Bronchial smooth muscle cell (primary cell): ENCODE measurements around the gene GRIP1. TPM values are rescaled to one million over a fixed set of nuclear protein-coding genes. Genes with fewer than 3 reads are reported as not detected.

ENCODE experiments used
- total RNA-seq: library from RNA; depleted of rRNA; stranded (reverse); fragments of >200 nt; gene quantifications from 2 replicates; pipeline ENCODE4 v1.2.1, GENCODE V29; 2014

GRIP1 gene, protein sequence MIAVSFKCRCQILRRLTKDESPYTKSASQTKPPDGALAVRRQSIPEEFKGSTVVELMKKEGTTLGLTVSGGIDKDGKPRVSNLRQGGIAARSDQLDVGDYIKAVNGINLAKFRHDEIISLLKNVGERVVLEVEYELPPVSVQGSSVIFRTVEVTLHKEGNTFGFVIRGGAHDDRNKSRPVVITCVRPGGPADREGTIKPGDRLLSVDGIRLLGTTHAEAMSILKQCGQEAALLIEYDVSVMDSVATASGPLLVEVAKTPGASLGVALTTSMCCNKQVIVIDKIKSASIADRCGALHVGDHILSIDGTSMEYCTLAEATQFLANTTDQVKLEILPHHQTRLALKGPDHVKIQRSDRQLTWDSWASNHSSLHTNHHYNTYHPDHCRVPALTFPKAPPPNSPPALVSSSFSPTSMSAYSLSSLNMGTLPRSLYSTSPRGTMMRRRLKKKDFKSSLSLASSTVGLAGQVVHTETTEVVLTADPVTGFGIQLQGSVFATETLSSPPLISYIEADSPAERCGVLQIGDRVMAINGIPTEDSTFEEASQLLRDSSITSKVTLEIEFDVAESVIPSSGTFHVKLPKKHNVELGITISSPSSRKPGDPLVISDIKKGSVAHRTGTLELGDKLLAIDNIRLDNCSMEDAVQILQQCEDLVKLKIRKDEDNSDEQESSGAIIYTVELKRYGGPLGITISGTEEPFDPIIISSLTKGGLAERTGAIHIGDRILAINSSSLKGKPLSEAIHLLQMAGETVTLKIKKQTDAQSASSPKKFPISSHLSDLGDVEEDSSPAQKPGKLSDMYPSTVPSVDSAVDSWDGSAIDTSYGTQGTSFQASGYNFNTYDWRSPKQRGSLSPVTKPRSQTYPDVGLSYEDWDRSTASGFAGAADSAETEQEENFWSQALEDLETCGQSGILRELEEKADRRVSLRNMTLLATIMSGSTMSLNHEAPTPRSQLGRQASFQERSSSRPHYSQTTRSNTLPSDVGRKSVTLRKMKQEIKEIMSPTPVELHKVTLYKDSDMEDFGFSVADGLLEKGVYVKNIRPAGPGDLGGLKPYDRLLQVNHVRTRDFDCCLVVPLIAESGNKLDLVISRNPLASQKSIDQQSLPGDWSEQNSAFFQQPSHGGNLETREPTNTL
- total RNA-seq, result 0.60 TPM in 1 of 2 replicates, not detected in the other

DNA sequence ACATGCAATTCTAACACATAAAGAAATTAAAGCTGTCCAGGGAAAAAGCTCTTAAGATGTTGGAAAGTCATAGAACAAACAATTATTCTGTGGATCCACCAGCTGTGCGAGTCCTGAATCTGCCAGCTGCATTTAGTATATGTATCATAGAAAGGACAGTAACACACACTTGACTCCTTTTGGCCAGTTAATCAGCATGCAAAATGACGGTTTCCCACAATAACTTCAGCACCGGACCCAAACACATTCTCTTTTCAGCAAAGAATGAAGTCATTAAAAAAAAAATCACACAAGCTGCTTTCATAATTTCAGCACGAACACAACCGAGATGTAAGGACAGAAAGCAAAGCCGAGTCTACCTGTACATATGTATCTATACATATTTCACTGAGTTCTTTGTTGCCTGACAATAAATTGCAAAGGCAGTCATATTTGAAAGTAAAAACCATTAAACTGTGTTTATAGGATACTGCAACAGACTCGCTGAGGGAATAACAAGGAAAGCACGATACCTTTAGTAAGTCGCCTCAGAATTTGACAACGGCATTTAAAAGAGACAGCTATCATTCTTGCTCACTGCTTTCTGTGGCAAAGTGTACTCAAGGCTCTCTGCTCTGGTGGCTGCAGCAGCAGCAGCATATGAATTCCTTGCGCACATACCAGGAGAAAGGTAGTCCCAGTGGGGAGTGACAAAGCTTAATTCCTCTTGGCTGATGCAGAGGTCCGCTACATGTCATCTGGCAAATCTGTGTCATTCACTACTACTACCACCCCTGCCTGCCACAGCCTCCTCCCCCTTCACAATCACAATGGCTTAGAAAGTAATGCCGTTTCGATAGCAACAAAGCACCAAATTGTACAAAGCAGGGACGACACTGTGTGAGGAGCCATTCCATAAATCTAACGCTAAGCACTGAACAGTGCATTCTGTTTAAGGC, at the start of gene GRIP1:
GRIP1 (minus strand) TSS at position 739 of the 938 bp plus-strand sequence; CDS start at position 567, 172 bp downstream.

DNA sequence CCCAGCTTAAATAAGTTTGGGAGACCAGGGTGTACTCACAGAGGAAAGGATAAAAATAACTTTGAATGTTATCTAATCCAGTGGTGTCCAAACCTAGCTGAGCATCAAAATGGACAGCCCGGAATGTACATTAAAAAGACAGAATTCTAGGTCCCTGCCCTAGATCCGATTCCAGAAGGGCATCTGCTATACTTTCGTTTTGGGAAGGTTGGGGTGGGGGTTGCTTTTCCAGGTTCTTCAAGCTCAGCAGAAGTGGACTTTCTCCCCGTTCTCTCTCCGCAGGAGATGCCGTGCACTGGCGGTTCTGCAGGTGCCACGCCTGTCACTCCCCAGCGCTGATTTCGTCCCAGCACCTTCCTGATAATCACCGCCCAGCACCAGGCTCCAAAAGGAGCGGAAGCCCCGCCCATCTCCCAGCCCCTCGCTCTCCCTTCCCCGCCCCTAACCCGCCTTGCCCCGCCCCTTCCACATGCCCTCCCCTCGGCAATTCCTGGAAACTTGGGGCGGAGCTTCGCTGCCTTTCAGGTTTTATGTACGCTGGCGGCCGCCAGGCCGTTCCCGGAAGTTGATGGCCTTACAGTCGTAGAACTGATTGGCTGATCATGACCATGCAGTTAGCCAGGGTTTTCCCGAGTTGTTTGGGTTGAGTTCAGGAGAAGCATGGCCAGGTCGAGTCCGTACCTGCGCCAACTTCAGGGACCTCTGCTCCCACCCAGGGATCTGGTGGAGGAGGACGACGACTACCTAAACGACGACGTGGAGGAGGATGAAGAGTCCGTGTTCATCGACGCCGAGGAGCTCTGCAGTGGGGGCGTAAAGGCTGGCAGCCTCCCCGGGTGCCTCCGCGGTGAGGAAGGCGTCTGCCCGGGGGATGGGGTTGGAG, 376.7 kb downstream of the GRIP1 start, which contains the start of gene HELB:
HELB (plus strand) TSS at position 550 of the 883 bp plus-strand sequence; CDS start at position 661, 111 bp downstream.

